ENCODE measurements around the gene FRY.

DNA sequence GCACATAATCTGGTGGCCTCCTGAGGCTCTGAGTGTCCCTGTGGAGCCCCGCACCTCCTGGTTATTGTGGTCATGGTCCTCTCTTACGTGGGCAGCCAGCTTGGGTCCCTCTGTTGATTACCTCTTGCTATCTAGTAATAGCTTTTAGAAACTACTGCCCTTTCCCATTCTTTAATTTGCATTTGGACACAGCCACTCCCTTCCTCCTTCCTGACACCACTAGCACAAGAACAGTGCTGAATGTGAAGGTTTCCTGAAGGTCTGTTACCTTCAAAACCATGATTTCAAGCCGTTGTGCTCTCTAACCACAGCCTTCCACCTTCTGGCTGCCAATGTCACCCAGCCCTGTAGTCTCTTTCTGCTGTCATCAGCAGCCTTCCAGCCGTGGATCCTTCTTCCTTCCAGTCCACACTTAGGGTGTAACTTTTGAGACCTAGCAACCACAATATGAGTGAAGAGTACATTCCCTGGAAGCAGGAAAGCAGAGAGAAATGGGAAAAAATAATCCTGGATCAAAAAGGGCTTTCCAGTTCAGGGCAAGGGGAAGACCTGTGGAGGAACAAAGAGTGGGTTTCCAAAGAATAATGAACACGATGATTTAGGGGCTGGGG is 130.9 kb downstream of the FRY start:
- TF ChIP-seq, protein P1, sequence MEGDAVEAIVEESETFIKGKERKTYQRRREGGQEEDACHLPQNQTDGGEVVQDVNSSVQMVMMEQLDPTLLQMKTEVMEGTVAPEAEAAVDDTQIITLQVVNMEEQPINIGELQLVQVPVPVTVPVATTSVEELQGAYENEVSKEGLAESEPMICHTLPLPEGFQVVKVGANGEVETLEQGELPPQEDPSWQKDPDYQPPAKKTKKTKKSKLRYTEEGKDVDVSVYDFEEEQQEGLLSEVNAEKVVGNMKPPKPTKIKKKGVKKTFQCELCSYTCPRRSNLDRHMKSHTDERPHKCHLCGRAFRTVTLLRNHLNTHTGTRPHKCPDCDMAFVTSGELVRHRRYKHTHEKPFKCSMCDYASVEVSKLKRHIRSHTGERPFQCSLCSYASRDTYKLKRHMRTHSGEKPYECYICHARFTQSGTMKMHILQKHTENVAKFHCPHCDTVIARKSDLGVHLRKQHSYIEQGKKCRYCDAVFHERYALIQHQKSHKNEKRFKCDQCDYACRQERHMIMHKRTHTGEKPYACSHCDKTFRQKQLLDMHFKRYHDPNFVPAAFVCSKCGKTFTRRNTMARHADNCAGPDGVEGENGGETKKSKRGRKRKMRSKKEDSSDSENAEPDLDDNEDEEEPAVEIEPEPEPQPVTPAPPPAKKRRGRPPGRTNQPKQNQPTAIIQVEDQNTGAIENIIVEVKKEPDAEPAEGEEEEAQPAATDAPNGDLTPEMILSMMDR (IDR thresholded peaks at IDR 0.05) = no peak
- TF ChIP-seq POLR2A (IDR thresholded peaks at IDR 0.05) = no peak
